IMR-90 (cell line): ENCODE measurements around the gene LYZL2. TPM values are rescaled to one million over a fixed set of nuclear protein-coding genes. Genes with fewer than 3 reads are reported as not detected.
A peak's percentile ranks its signal among the peaks of the same experiment; 100 is the strongest.
"Not testable (repeated sequence)": the region's sequence is repeated elsewhere in the genome, so short reads cannot be mapped to it uniquely, and the experiment has no call there.

Experiments used
- ATAC-seq: fragments of 200-7000 bp; cut with Tn5 transposase; 2 replicates; pipeline ENCODE4 v1.9.1; 2020; ENCODE audit warnings: low read depth, mild to moderate bottlenecking, moderate library complexity
- BruUV-seq: library from RNA; stranded (reverse); fragments of 400-500 nt; replicated peaks from 2 replicates; lab custom pipeline; 2021; lab: Mats Ljungman, UMichigan
- CTCF ChIA-PET: fragments of 300-600 bp; formaldehyde crosslinking; extraction: SDS; loops from one replicate; lab custom pipeline; 2021; ENCODE audit warnings: antibody characterized with exemption; lab: Yijun Ruan, JAX
- POLR2A ChIA-PET: fragments of 300-600 bp; sonication (Branson Sonifier 250); formaldehyde crosslinking; loops from one replicate; lab custom pipeline; 2022; ENCODE audit warnings: antibody characterized with exemption; ENCODE audit not compliant: unreplicated experiment; lab: Charles Lee
- DNase-seq: peaks from one replicate; pipeline ENCODE4 v3.0.0; 2013
- H2AFZ ChIP-seq: replicated peaks from 2 replicates; pipeline ENCODE3; 2013; ENCODE audit warnings: low read length, mild to moderate bottlenecking; ENCODE audit not compliant: poor library complexity
- H2AK5ac ChIP-seq: 2 replicates; pipeline ENCODE4 v1.6.1; 2013; ENCODE audit warnings: low read depth, low read length, inconsistent platforms
- H2AK9ac ChIP-seq: replicated peaks from 2 replicates; pipeline ENCODE3; 2013; ENCODE audit warnings: mild to moderate bottlenecking, low read depth, low read length, moderate library complexity; ENCODE audit not compliant: poor library complexity
- H2BK120ac ChIP-seq: 2 replicates; pipeline ENCODE4 v1.6.1; 2013; ENCODE audit warnings: low read depth, low read length, inconsistent platforms
- H2BK15ac ChIP-seq: 3 replicates; pipeline ENCODE4 v1.6.1; 2013; ENCODE audit warnings: low read depth, low read length, inconsistent platforms
- H2BK20ac ChIP-seq: 2 replicates; pipeline ENCODE4 v1.6.1; 2013; ENCODE audit warnings: low read depth, mild to moderate bottlenecking, inconsistent platforms, low read length, moderate library complexity
- H2BK5ac ChIP-seq: 2 replicates; pipeline ENCODE4 v1.6.1; 2013; ENCODE audit warnings: mild to moderate bottlenecking, low read depth, low read length, inconsistent platforms; ENCODE audit not compliant: poor library complexity, severe bottlenecking
- H3K14ac ChIP-seq: replicated peaks from 2 replicates; pipeline ENCODE4 v1.6.1; 2013; ENCODE audit warnings: low read depth, low read length, inconsistent platforms
- H3K18ac ChIP-seq: 2 replicates; pipeline ENCODE4 v1.6.1; 2013; ENCODE audit warnings: low read depth, low read length, control low read depth
- H3K23ac ChIP-seq: 2 replicates; pipeline ENCODE4 v1.6.1; 2013; ENCODE audit warnings: low read depth, low read length, inconsistent platforms
- H3K27ac ChIP-seq: 2 replicates; pipeline ENCODE4 v1.5.1; 2013; ENCODE audit warnings: mild to moderate bottlenecking, control low read depth, low read length; ENCODE audit not compliant: insufficient read depth
- H3K27me3 ChIP-seq: 2 replicates; pipeline ENCODE4 v1.6.1; 2013; ENCODE audit warnings: low read length; ENCODE audit not compliant: control insufficient read depth, insufficient read depth
- H3K36me3 ChIP-seq: 2 replicates; pipeline ENCODE4 v1.6.1; 2013; ENCODE audit warnings: low read length, mixed read lengths; ENCODE audit not compliant: control insufficient read depth, insufficient read depth
- H3K4ac ChIP-seq: 2 replicates; pipeline ENCODE4 v1.6.1; 2013; ENCODE audit warnings: low read depth, low read length, inconsistent platforms
- H3K4me1 ChIP-seq: 2 replicates; pipeline ENCODE4 v1.6.1; 2013; ENCODE audit warnings: low read length, mixed read lengths; ENCODE audit not compliant: control insufficient read depth, insufficient read depth
- H3K4me2 ChIP-seq: 2 replicates; pipeline ENCODE4 v1.6.1; 2013; ENCODE audit warnings: low read depth, mild to moderate bottlenecking, control low read depth, low read length, moderate library complexity
- H3K4me3 ChIP-seq: 2 replicates; pipeline ENCODE4 v1.5.1; 2013; ENCODE audit warnings: low read depth, mild to moderate bottlenecking, control low read depth, low read length, moderate library complexity; ENCODE audit not compliant: insufficient read depth
- H3K56ac ChIP-seq: 2 replicates; pipeline ENCODE4 v1.6.1; 2013; ENCODE audit warnings: low read length, inconsistent platforms; ENCODE audit not compliant: insufficient read depth; ENCODE audit errors: extremely low read depth
- H3K79me1 ChIP-seq, 2 experiments: 2 replicates each; pipeline ENCODE4 v1.6.1; 2013; ENCODE audit warnings: low read length in 2 of 2, inconsistent platforms in 1 of 2, low read depth in 1 of 2
- H3K9ac ChIP-seq: 2 replicates; pipeline ENCODE4 v1.6.1; 2013; ENCODE audit warnings: low read depth, low read length, control low read depth
- H3K9me1 ChIP-seq: 2 replicates; pipeline ENCODE4 v1.6.1; 2013; ENCODE audit warnings: low read length, inconsistent platforms; ENCODE audit not compliant: insufficient read depth
- H3K9me3 ChIP-seq: 2 replicates; pipeline ENCODE4 v1.6.1; 2013; ENCODE audit warnings: low read length; ENCODE audit not compliant: control insufficient read depth, insufficient read depth
- H4K20me1 ChIP-seq: 2 replicates; pipeline ENCODE4 v1.6.1; 2013; ENCODE audit warnings: low read length, inconsistent platforms; ENCODE audit not compliant: insufficient read depth
- H4K5ac ChIP-seq: 2 replicates; pipeline ENCODE4 v1.6.1; 2013; ENCODE audit warnings: mild to moderate bottlenecking, low read depth, low read length, control low read depth
- H4K8ac ChIP-seq, 2 experiments: 2 replicates each; pipeline ENCODE4 v1.6.1; 2013; ENCODE audit warnings: low read depth in 2 of 2, low read length in 2 of 2, control low read depth in 1 of 2, inconsistent platforms in 1 of 2
- H4K91ac ChIP-seq: 2 replicates; pipeline ENCODE4 v1.6.1; 2013; ENCODE audit warnings: low read depth, low read length, inconsistent platforms; ENCODE audit not compliant: insufficient read depth
- CEBPB ChIP-seq: IDR thresholded peaks from 2 replicates; pipeline ENCODE4 v1.6.1; 2012; ENCODE audit warnings: low read depth, low read length, improper control_type of control experiment
- CTCF ChIP-seq: conservative IDR thresholded peaks from 2 replicates; pipeline ENCODE4 v1.5.1; 2012; ENCODE audit warnings: mild to moderate bottlenecking, low read depth, low read length, improper control_type of control experiment
- POLR2A ChIP-seq: IDR thresholded peaks from 2 replicates; pipeline ENCODE4 v1.6.1; 2012; ENCODE audit warnings: mild to moderate bottlenecking, low read depth, low read length
- RAD21 ChIP-seq: IDR thresholded peaks from 2 replicates; pipeline ENCODE4 v1.6.1; 2012; ENCODE audit warnings: low read length, improper control_type of control experiment
- SMC3 ChIP-seq: fragments of 150-350 bp; IDR thresholded peaks from 2 replicates; pipeline ENCODE4 v1.6.1; 2016; ENCODE audit warnings: low read depth, mild to moderate bottlenecking, antibody characterized with exemption, low read length, moderate library complexity
- WGBS, 2 experiments: methylation state at CpG; one replicate each; pipeline versions ENCODE4 v1.1.5 to v1.1.7; 2013; ENCODE audit warnings: missing lambda C conversion rate in 2 of 2; ENCODE audit not compliant: insufficient read length in 1 of 2; ENCODE audit errors: extremely low coverage in 2 of 2; 5-methylcytosine and 5-hydroxymethylcytosine counted together
- dilution Hi-C: fragments of 300-500 bp; cut with HindIII; formaldehyde crosslinking; loops from one replicate; pipeline ENCODE4 v1.14.3; 2018; ENCODE audit warnings: low sequenced_read_pairs; ENCODE audit not compliant: unreplicated experiment
- in situ Hi-C: fragments of 300-500 bp; cut with MboI; formaldehyde crosslinking; loops from 3 replicates; pipeline ENCODE4 v1.14.3; 2019; ENCODE audit warnings: low sequenced_read_pairs, inconsistent platforms, mixed read lengths
- intact Hi-C: fragments of 100-400 bp; cut with micrococcal nuclease; formaldehyde crosslinking; loops from 2 replicates; pipeline ENCODE4 v1.10.0; 2022
- polyA plus RNA-seq, 3 experiments: library from polyadenylated mRNA; depleted of rRNA; stranded (reverse); fragments of >200 nt; gene quantifications; 2 replicates each; pipeline ENCODE4 v1.2.3, GENCODE V29; 2012; ENCODE audit warnings: low replicate concordance in 1 of 3
- total RNA-seq: library from RNA; depleted of rRNA; stranded (reverse); fragments of >200 nt; gene quantifications from 2 replicates; pipeline ENCODE4 v1.2.3, GENCODE V29; 2012

LYZL2 gene
- total and polyA plus RNA-seq, 2 of the 4 experiments (the other 2 are of a cell fraction): not detected

GRCh38 chr10:30671026-30671616, 41.6 kb upstream of the LYZL2 start:
- Histone ChIP-seq H2BK20ac (no peak overlapping the region), H3K9ac (peak overlapping the region; percentile 33; the same call in 1 of the 2 replicates), H3K9me1 (no peaks in the 10 kb centered on the region), H4K20me1 (no peaks in the 10 kb centered on the region), H3K56ac (no peak overlapping the region), H3K18ac (no peak overlapping the region), H3K4me3 (no peak overlapping the region; the same call in 1 of the 2 replicates), H3K36me3 (no peaks in the 10 kb centered on the region), H3K14ac (0 out of 2 replicates have a peak overlapping the region, but pooled peaks have one; percentile 4), H3K4me1 (no peaks in the 10 kb centered on the region), H2AFZ (no peak overlapping the region), H3K27me3 (no peaks in the 10 kb centered on the region), H2BK5ac (no peak overlapping the region), H3K9me3 (no peaks in the 10 kb centered on the region), H4K5ac (no peak overlapping the region), H2AK9ac (no peak overlapping the region), H3K4ac (no peak overlapping the region), H3K79me1 (no peaks in the 10 kb centered on the region), H2BK120ac (no peak overlapping the region), H3K23ac (no peak overlapping the region), H3K27ac (no peak overlapping the region), H3K4me2 (peak overlapping the region; percentile 87), H2AK5ac (no peak overlapping the region), H4K91ac (no peak overlapping the region), H4K8ac (no peak overlapping the region), H2BK15ac (no peak overlapping the region)
- peak; percentile 54 for TF ChIP-seq RAD21
- TF ChIP-seq POLR2A: no peak
- peak; percentile 70 for TF ChIP-seq CTCF
- TF ChIP-seq SMC3: peak; percentile 52; the same call in 1 of the 2 replicates
- TF ChIP-seq CEBPB: no peak
- dilution Hi-C loops: no loop called here
- DNase-seq (peak; percentile 81), ATAC-seq (peak; percentile 93)
- 80% methylated on average over 1 of the region's 11 CpGs; no CpG with 5 or more reads in 1 of the 2 experiments for WGBS, 2 experiments
- in situ Hi-C loops: no loop called here
- intact Hi-C loops: no loop called here
- ChIA-PET POLR2A (no interaction called here), CTCF (interaction anchor here (0.6 to 2.3 kb wide), 11 partner anchors 10 to 720 kb away, joined by 3 to 14 read pairs (median 3); no protein-coding TSS in a partner anchor)
- BruUV-seq: no TSS peak

GRCh38 chr10:30667982-30668381, 38.4 kb upstream of the LYZL2 start:
- H3K27ac ChIP-seq, H3K9me3 ChIP-seq, ATAC-seq, H4K8ac ChIP-seq, H3K27me3 ChIP-seq, H3K4me1 ChIP-seq, H2BK20ac ChIP-seq, H3K56ac ChIP-seq, H2BK5ac ChIP-seq, DNase-seq, H4K20me1 ChIP-seq, H2AK5ac ChIP-seq, H2AFZ ChIP-seq, H3K9ac ChIP-seq, H2BK15ac ChIP-seq, POLR2A ChIA-PET, H4K91ac ChIP-seq, H4K5ac ChIP-seq, H3K36me3 ChIP-seq, H3K4ac ChIP-seq, BruUV-seq, H3K14ac ChIP-seq, H3K4me3 ChIP-seq, H3K4me2 ChIP-seq, CTCF ChIA-PET, in situ Hi-C loops, H2AK9ac ChIP-seq, H3K79me1 ChIP-seq, H3K18ac ChIP-seq, dilution Hi-C loops, H2BK120ac ChIP-seq, H3K23ac ChIP-seq, intact Hi-C loops, H3K9me1 ChIP-seq: not testable (repeated sequence)
- 24% methylated on average over 2 of the region's 11 CpGs; no CpG with 5 or more reads in 1 of the 2 experiments for WGBS, 2 experiments
